ENCODE data around the gene ZNF783. TPM values are rescaled to one million over a fixed set of nuclear protein-coding genes. Genes with fewer than 3 reads are reported as not detected.

ZNF783 gene
- polyA plus RNA-seq, 1 donor (not counting 4 experiments of a cell fraction or from before 2014, with no cell fraction given) = 4.2 TPM

DNA sequence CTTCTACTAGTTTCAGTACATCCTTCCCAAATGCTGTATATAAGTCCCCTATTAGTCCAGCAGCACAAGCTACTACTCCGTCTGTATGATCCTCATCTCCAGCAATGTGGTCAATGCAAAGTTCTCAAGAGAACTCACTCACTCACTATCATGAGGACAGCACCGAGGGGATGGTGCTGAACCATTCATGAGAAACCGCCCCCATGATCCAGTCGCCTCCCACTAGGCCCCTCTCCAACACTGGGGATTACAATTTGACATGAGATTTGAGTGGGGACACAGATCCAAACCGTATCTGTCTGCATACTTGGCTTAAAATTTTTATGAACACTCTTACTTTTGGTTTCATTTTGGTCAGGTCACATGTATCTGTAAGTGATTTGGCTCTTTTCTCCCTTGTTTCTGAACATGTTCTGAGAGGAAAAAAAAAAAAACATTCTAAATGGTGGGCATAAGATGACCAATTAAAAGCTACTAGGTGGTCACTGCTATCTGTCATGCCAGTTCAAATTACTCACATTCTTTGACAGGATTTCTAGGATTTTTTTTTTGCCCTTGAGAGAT, 60.1 kb downstream of the ZNF783 start:
- FAIRE-seq = no peak
- dilution Hi-C loops (cut with MboI; ENCODE audit: extremely low pct_ligation_motif_present, low sequenced_read_pairs) = no loop called here

DNA sequence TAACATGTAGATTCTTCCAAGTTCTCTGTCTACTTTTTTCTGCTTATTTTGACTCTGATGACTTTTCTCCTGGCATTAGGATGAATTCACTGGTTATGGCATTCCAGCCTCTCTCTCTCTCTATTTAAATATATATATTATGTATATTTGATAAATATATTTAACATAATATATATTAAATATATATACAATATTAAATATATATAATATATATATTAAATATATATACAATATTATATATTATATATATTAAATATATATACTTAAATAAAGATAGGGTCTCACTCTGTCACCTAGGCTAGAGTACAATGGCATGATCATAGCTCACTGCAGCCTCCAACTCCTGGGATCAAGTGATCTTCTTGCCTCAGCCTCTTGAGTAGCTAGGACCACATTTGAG, 60.7 kb downstream of the ZNF783 start:
- Histone ChIP-seq H3K9ac (ENCODE audit: control insufficient read depth, extremely low read depth, insufficient read depth, low read length) (no peak overlapping the region), H3K36me3 (ENCODE audit: control insufficient read depth in 2 of 2, extremely low read depth in 1 of 2, insufficient read depth in 2 of 2, low read length in 2 of 2) (no peaks in the 10 kb centered on the region), H3K27me3 (ENCODE audit: control insufficient read depth, extremely low read depth, insufficient read depth, low read length) (peaks cover 4% of the 10 kb centered on the region), H4K20me1 (ENCODE audit: control insufficient read depth, extremely low read depth, insufficient read depth, low read length) (no peaks in the 10 kb centered on the region), H3K4me3 (ENCODE audit: control insufficient read depth in 2 of 3, extremely low read depth in 1 of 3, insufficient read depth in 2 of 3, low read depth in 1 of 3, low read length in 3 of 3) (no peak overlapping the region), H3K4me2 (ENCODE audit: control insufficient read depth, extremely low read depth, insufficient read depth, low read depth, low read length) (no peak overlapping the region), H3K27ac (ENCODE audit: control insufficient read depth, insufficient read depth, low read length) (no peak overlapping the region), H3K9me1 (ENCODE audit: control insufficient read depth, extremely low read depth, insufficient read depth, low read length) (no peaks in the 10 kb centered on the region), H2AFZ (ENCODE audit: control insufficient read depth, low read length) (no peak overlapping the region), H3K79me2 (ENCODE audit: control insufficient read depth, insufficient read depth, low read length) (no peaks in the 10 kb centered on the region), H3K9me3 (ENCODE audit: control insufficient read depth, low read depth, low read length) (no peaks in the 10 kb centered on the region), H3K4me1 (ENCODE audit: control insufficient read depth, extremely low read depth, insufficient read depth, low read length) (no peaks in the 10 kb centered on the region)
- DNase-seq (ENCODE audit: low read depth, low spot score) (no peak), FAIRE-seq (no peak)
- TF ChIP-seq, protein P1, sequence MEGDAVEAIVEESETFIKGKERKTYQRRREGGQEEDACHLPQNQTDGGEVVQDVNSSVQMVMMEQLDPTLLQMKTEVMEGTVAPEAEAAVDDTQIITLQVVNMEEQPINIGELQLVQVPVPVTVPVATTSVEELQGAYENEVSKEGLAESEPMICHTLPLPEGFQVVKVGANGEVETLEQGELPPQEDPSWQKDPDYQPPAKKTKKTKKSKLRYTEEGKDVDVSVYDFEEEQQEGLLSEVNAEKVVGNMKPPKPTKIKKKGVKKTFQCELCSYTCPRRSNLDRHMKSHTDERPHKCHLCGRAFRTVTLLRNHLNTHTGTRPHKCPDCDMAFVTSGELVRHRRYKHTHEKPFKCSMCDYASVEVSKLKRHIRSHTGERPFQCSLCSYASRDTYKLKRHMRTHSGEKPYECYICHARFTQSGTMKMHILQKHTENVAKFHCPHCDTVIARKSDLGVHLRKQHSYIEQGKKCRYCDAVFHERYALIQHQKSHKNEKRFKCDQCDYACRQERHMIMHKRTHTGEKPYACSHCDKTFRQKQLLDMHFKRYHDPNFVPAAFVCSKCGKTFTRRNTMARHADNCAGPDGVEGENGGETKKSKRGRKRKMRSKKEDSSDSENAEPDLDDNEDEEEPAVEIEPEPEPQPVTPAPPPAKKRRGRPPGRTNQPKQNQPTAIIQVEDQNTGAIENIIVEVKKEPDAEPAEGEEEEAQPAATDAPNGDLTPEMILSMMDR (optimal IDR thresholded peaks at IDR 0.05 in 1 of 3, IDR thresholded peaks at IDR 0.05 in 1 of 3, conservative IDR thresholded peaks at IDR 0.05 in 1 of 3; ENCODE audit: extremely low read depth in 1 of 3, insufficient read depth in 2 of 3, low read length in 3 of 3) = no peak
- TF ChIP-seq EZH2 (IDR thresholded peaks at IDR 0.05; ENCODE audit: low read length) = no peak
- dilution Hi-C loops (cut with MboI; ENCODE audit: extremely low pct_ligation_motif_present, low sequenced_read_pairs) = no loop called here

More for the DNA sequence above, 60.1 kb downstream of the ZNF783 start:
- no peak overlapping the region for H3K27ac ChIP-seq (ENCODE audit: control insufficient read depth, insufficient read depth, low read length)
- H3K79me2 ChIP-seq (ENCODE audit: control insufficient read depth, insufficient read depth, low read length) = no peaks in the 10 kb centered on the region
- DNase-seq (ENCODE audit: low read depth, low spot score) = no peak
- peak overlapping the region in 1 of 3 experiments; percentile 56 for H3K4me3 ChIP-seq (ENCODE audit: control insufficient read depth in 2 of 3, extremely low read depth in 1 of 3, insufficient read depth in 2 of 3, low read depth in 1 of 3, low read length in 3 of 3)
- peak overlapping the region; percentile 32 for H2AFZ ChIP-seq (ENCODE audit: control insufficient read depth, low read length)
- H3K9me1 ChIP-seq (ENCODE audit: control insufficient read depth, extremely low read depth, insufficient read depth, low read length) = no peaks in the 10 kb centered on the region
- peaks cover 4% of the 10 kb centered on the region for H3K27me3 ChIP-seq (ENCODE audit: control insufficient read depth, extremely low read depth, insufficient read depth, low read length)
- TF ChIP-seq EZH2 (IDR thresholded peaks at IDR 0.05; ENCODE audit: low read length) = no peak
- TF ChIP-seq, protein P1 (optimal IDR thresholded peaks at IDR 0.05 in 1 of 3, IDR thresholded peaks at IDR 0.05 in 1 of 3, conservative IDR thresholded peaks at IDR 0.05 in 1 of 3; ENCODE audit: extremely low read depth in 1 of 3, insufficient read depth in 2 of 3, low read length in 3 of 3) = no peak
- no peaks in the 10 kb centered on the region for H3K4me1 ChIP-seq (ENCODE audit: control insufficient read depth, extremely low read depth, insufficient read depth, low read length)
- no peaks in the 10 kb centered on the region for H4K20me1 ChIP-seq (ENCODE audit: control insufficient read depth, extremely low read depth, insufficient read depth, low read length)
- no peaks in the 10 kb centered on the region for H3K36me3 ChIP-seq (ENCODE audit: control insufficient read depth in 2 of 2, extremely low read depth in 1 of 2, insufficient read depth in 2 of 2, low read length in 2 of 2)
- peak overlapping the region; percentile 44 for H3K4me2 ChIP-seq (ENCODE audit: control insufficient read depth, extremely low read depth, insufficient read depth, low read depth, low read length)
- no peaks in the 10 kb centered on the region for H3K9me3 ChIP-seq (ENCODE audit: control insufficient read depth, low read depth, low read length)
- peak overlapping the region; percentile 18 for H3K9ac ChIP-seq (ENCODE audit: control insufficient read depth, extremely low read depth, insufficient read depth, low read length)
